Right lobe of liver (tissue), 6 donors: ENCODE results near the gene SCGB1A1. TPM values are rescaled to one million over a fixed set of nuclear protein-coding genes. Genes with fewer than 3 reads are reported as not detected.

Experiments used
- ATAC-seq, 4 donors: fragments of 200-7000 bp; cut with Tn5 transposase; one replicate each; pipeline ENCODE4 v1.9.1; 2020; ENCODE audit warnings: mild to moderate bottlenecking in 4 of 4, moderate library complexity in 4 of 4
- DNase-seq, 3 donors: peaks; one replicate each; pipeline ENCODE4 v3.0.0-alpha.2; 2020
- H3K27ac ChIP-seq, 3 donors: fragments of 200-600 bp; one replicate each; pipeline ENCODE4 v1.8.0; 2022
- H3K27me3 ChIP-seq, 2 donors: fragments of 200-600 bp; one replicate each; pipeline ENCODE4 v1.8.0; 2022
- H3K36me3 ChIP-seq, 4 donors: fragments of 200-600 bp; sonication (generic) in 1 of 4; one replicate each; pipeline versions ENCODE4 v1.5.1 to v1.8.0; 2017 to 2022; ENCODE audit warnings: control low read depth in 1 of 4
- H3K4me1 ChIP-seq, 4 donors: fragments of 200-600 bp; sonication (generic) in 1 of 4; one replicate each; pipeline versions ENCODE4 v1.5.1 to v1.8.0; 2017 to 2022; ENCODE audit warnings: control low read depth in 1 of 4
- H3K4me3 ChIP-seq, 3 donors: fragments of 200-600 bp; one replicate each; pipeline ENCODE4 v1.8.0; 2022
- H3K9me3 ChIP-seq, 4 donors: fragments of 200-600 bp; sonication (generic) in 1 of 4; one replicate each; pipeline versions ENCODE4 v1.5.1 to v1.8.0; 2017 to 2022; ENCODE audit warnings: control low read depth in 1 of 4
- CTCF ChIP-seq, 4 donors: fragments of 200-600 bp in 3 of 4; fragments of 450-650 bp in 1 of 4; IDR thresholded peaks; one replicate each; pipeline versions ENCODE4 v1.5.1 to v1.8.0; 2016 to 2022; ENCODE audit warnings: antibody characterized with exemption in 4 of 4, mild to moderate bottlenecking in 2 of 4
- POLR2A ChIP-seq: fragments of 450-650 bp; IDR thresholded peaks from one replicate; pipeline ENCODE4 v1.6.1; 2017; ENCODE audit warnings: antibody characterized with exemption, mild to moderate bottlenecking
- WGBS: methylation state at CpG from one replicate; pipeline ENCODE4 v1.1.6; 2018; ENCODE audit warnings: low coverage, low lambda C conversion rate; ENCODE audit not compliant: insufficient coverage; ENCODE audit errors: missing lambda C conversion rate; 5-methylcytosine and 5-hydroxymethylcytosine counted together
- intact Hi-C, 2 donors: fragments of 100-400 bp; cut with DNase I; formaldehyde crosslinking; loops; one replicate each; pipeline versions ENCODE4 v1.11.2 to v1.14.1; 2022
- total RNA-seq, 6 experiments: library from RNA; depleted of rRNA in 2 of 6; stranded (reverse); fragments of >200 nt in 2 of 6; fragmentation: NEBNext Ultra II Directional in 3 of 6; extraction: Animal tissue kit (Norgen Biotek cat#: 25700) in 3 of 6; gene quantifications; one replicate each; pipeline versions ENCODE4 v1.1.0 to v1.2.4, GENCODE V29; 2016 to 2023
- donor health status: DM: no; HTN: yes; CAD: no.
- donor health status: DM: no; HTN: no; CAD: no.
- donor health status: DM: no; HTN: no; CAD: no.
- donor health status: DM: no; HTN: yes; CAD: no.
- donor health status: DM: no; HTN: yes; CAD: no.

Gene SCGB1A1
- total RNA-seq, 6 experiments from 2014 or later = not detected

GRCh38 chr11:62463121-62463542 is 44.3 kb downstream of the SCGB1A1 start:
- Histone ChIP-seq H3K36me3 (no peaks in the 10 kb centered on the region), H3K9me3 (no peaks in the 10 kb centered on the region), H3K4me1 (peaks cover 0 to 16% (median 0%) of the 10 kb centered on the region in 4 donors), H3K4me3 (no peak overlapping the region), H3K27ac (no peak overlapping the region), H3K27me3 (no peaks in the 10 kb centered on the region)
- no peak for TF ChIP-seq POLR2A
- no peak for TF ChIP-seq CTCF (IDR thresholded peaks at IDR 0.05)
- no peak for ATAC-seq
- DNase-seq = no peak
- intact Hi-C loops = no loop called here
- WGBS = 80% methylated on average over 3 of the region's 6 CpGs

- intact Hi-C loops = no loop called here
- Histone ChIP-seq H3K27me3 (no peaks in the 10 kb centered on the region), H3K27ac (no peak overlapping the region), H3K9me3 (no peaks in the 10 kb centered on the region), H3K4me3 (no peak overlapping the region), H3K4me1 (peaks cover 0 to 7% (median 0%) of the 10 kb centered on the region in 4 donors), H3K36me3 (no peaks in the 10 kb centered on the region)
- no peak for ATAC-seq
- TF ChIP-seq CTCF (IDR thresholded peaks at IDR 0.05) (no peak), POLR2A (no peak)
- no peak for DNase-seq
- WGBS = 76% methylated on average over 6 of the region's 7 CpGs
Measured at GRCh38 chr11:62464655-62465054, 45.8 kb downstream of the SCGB1A1 start.

GRCh38 chr11:62466444-62466843 is 47.6 kb downstream of the SCGB1A1 start:
- H3K36me3 ChIP-seq = no peaks in the 10 kb centered on the region
- H3K4me1 ChIP-seq = peaks cover 0 to 7% (median 0%) of the 10 kb centered on the region in 4 donors
- no peak overlapping the region for H3K4me3 ChIP-seq
- DNase-seq = no peak
- ATAC-seq = no peak
- no peak for TF ChIP-seq CTCF (IDR thresholded peaks at IDR 0.05)
- no peak for TF ChIP-seq POLR2A
- 85% methylated on average over 2 of the region's 2 CpGs for WGBS
- H3K27ac ChIP-seq = no peak overlapping the region
- intact Hi-C loops = no loop called here
- no peaks in the 10 kb centered on the region for H3K9me3 ChIP-seq
- no peaks in the 10 kb centered on the region for H3K27me3 ChIP-seq

- TF ChIP-seq POLR2A = no peak
- no peak for TF ChIP-seq CTCF (IDR thresholded peaks at IDR 0.05)
- DNase-seq = no peak
- H3K4me3 ChIP-seq = no peak overlapping the region
- H3K9me3 ChIP-seq = no peaks in the 10 kb centered on the region
- WGBS = 72% methylated on average over 2 of the region's 2 CpGs
- H3K27ac ChIP-seq = no peak overlapping the region
- no peaks in the 10 kb centered on the region for H3K36me3 ChIP-seq
- ATAC-seq = no peak
- intact Hi-C loops = no loop called here
- peaks cover 0 to 7% (median 0%) of the 10 kb centered on the region in 4 donors for H3K4me1 ChIP-seq
- no peaks in the 10 kb centered on the region for H3K27me3 ChIP-seq
Measured at GRCh38 chr11:62468577-62468976, 49.7 kb downstream of the SCGB1A1 start.

GRCh38 chr11:62471603-62472002 is 52.8 kb downstream of the SCGB1A1 start:
- no peaks in the 10 kb centered on the region for H3K9me3 ChIP-seq
- no peaks in the 10 kb centered on the region for H3K36me3 ChIP-seq
- H3K27me3 ChIP-seq = no peaks in the 10 kb centered on the region
- no peak for ATAC-seq
- no peak overlapping the region for H3K27ac ChIP-seq
- peaks cover 0 to 7% (median 0%) of the 10 kb centered on the region in 4 donors for H3K4me1 ChIP-seq
- H3K4me3 ChIP-seq = no peak overlapping the region
- DNase-seq = no peak
- intact Hi-C loops = no loop called here
- TF ChIP-seq POLR2A (no peak), CTCF (IDR thresholded peaks at IDR 0.05) (no peak)
- WGBS = 86% methylated on average over 1 of the region's 7 CpGs
